Measurements from ENCODE around the gene RHBDD2. TPM values are rescaled to one million over a fixed set of nuclear protein-coding genes. Genes with fewer than 3 reads are reported as not detected.

Gene RHBDD2
- polyA plus RNA-seq, 1 donor from 2014 or later: 76.4 TPM

GRCh38 chr7:75924889-75925288 is 46.1 kb downstream of the RHBDD2 start:
- no peak overlapping the region for H3K9ac ChIP-seq (ENCODE audit: low read length)
- no peak overlapping the region for H3K27ac ChIP-seq (ENCODE audit: low read length)
- H3F3A ChIP-seq (ENCODE audit: insufficient read depth, low read length, poor library complexity, severe bottlenecking): no peaks in the 10 kb centered on the region
- H3K4me3 ChIP-seq (ENCODE audit: low read length): no peak overlapping the region
- no peaks in the 10 kb centered on the region for H4K20me1 ChIP-seq (ENCODE audit: insufficient read depth)
- no peaks in the 10 kb centered on the region for H3K9me2 ChIP-seq (ENCODE audit: insufficient read depth, low read length)
- TF ChIP-seq REST (IDR thresholded peaks at IDR 0.05; ENCODE audit: borderline replicate concordance): no peak
- TF ChIP-seq MXI1 (conservative IDR thresholded peaks at IDR 0.05; ENCODE audit: poor library complexity, severe bottlenecking): no peak
- TF ChIP-seq CTCF (IDR thresholded peaks at IDR 0.05; ENCODE audit: poor library complexity, severe bottlenecking): no peak
- no peak overlapping the region for H3K4me2 ChIP-seq (ENCODE audit: low read length)
- peaks cover 10% of the 10 kb centered on the region for H3K79me2 ChIP-seq (replicated peaks; ENCODE audit: insufficient read depth, low read length)
- H3K36me3 ChIP-seq (ENCODE audit: insufficient read depth, low read length): no peaks in the 10 kb centered on the region
- no peak overlapping the region for H2AFZ ChIP-seq (ENCODE audit: low read depth, low read length)
- no peaks in the 10 kb centered on the region for H3K9me3 ChIP-seq (ENCODE audit: low read length)
- H3K27me3 ChIP-seq (ENCODE audit: insufficient read depth, low read depth, low read length): no peaks in the 10 kb centered on the region

- no peaks in the 10 kb centered on the region for H3K36me3 ChIP-seq (ENCODE audit: insufficient read depth, low read length)
- TF ChIP-seq EZH2 (IDR thresholded peaks at IDR 0.05; ENCODE audit: borderline replicate concordance, insufficient read depth, low read length, poor library complexity, severe bottlenecking) (no peak), EP300 (conservative IDR thresholded peaks at IDR 0.05; ENCODE audit: poor library complexity, severe bottlenecking) (no peak), CTCF (IDR thresholded peaks at IDR 0.05; ENCODE audit: poor library complexity, severe bottlenecking) (no peak), POLR2AphosphoS5 (IDR thresholded peaks at IDR 0.05) (no peak), REST (IDR thresholded peaks at IDR 0.05; ENCODE audit: borderline replicate concordance) (no peak), MXI1 (conservative IDR thresholded peaks at IDR 0.05; ENCODE audit: poor library complexity, severe bottlenecking) (no peak), TAF1 (IDR thresholded peaks at IDR 0.05; ENCODE audit: low read depth) (no peak), RAD21 (conservative IDR thresholded peaks at IDR 0.05) (no peak), SMC3 (conservative IDR thresholded peaks at IDR 0.05; ENCODE audit: poor library complexity) (no peak)
- no peaks in the 10 kb centered on the region for H4K20me1 ChIP-seq (ENCODE audit: insufficient read depth)
- peaks cover 10% of the 10 kb centered on the region for H3K79me2 ChIP-seq (replicated peaks; ENCODE audit: insufficient read depth, low read length)
- no peak overlapping the region for H3K27ac ChIP-seq (ENCODE audit: low read length)
- no peaks in the 10 kb centered on the region for H3K9me2 ChIP-seq (ENCODE audit: insufficient read depth, low read length)
- no peak overlapping the region for H2AFZ ChIP-seq (ENCODE audit: low read depth, low read length)
- H3K9me3 ChIP-seq (ENCODE audit: low read length): no peaks in the 10 kb centered on the region
- H3K4me2 ChIP-seq (ENCODE audit: low read length): no peak overlapping the region
- no peaks in the 10 kb centered on the region for H3K27me3 ChIP-seq (ENCODE audit: insufficient read depth, low read depth, low read length)
- H3K4me3 ChIP-seq (ENCODE audit: low read length): no peak overlapping the region
- H3K9ac ChIP-seq (ENCODE audit: low read length): no peak overlapping the region
- H3F3A ChIP-seq (ENCODE audit: insufficient read depth, low read length, poor library complexity, severe bottlenecking): no peaks in the 10 kb centered on the region
Measured at GRCh38 chr7:75925717-75926435, 47.0 kb downstream of the RHBDD2 start.
